ENCODE measurements around the gene SOCS2. TPM values are rescaled to one million over a fixed set of nuclear protein-coding genes. Genes with fewer than 3 reads are reported as not detected.

The SOCS2 gene
- total RNA-seq, 2 experiments from 2014 or later: not detected

GRCh38 chr12:93526786-93527428 lies 45.6 kb upstream of the SOCS2 start:
- Histone ChIP-seq H3K79me2 (ENCODE audit: insufficient read depth, low read depth, low read length) (no peaks in the 10 kb centered on the region), H3K27ac (ENCODE audit: low read depth, low read length, poor library complexity, severe bottlenecking) (no peak overlapping the region), H3K36me3 (ENCODE audit: insufficient read depth, low read length) (no peaks in the 10 kb centered on the region), H4K20me1 (ENCODE audit: insufficient read depth, low read length) (no peaks in the 10 kb centered on the region), H3K9me3 (ENCODE audit: low read length) (no peaks in the 10 kb centered on the region), H2AFZ (ENCODE audit: low read length) (no peak overlapping the region), H3K4me3 (ENCODE audit: low read depth, low read length, poor library complexity, severe bottlenecking) (no peak overlapping the region), H3K4me1 (ENCODE audit: insufficient read depth, low read length, poor library complexity, severe bottlenecking) (peaks cover 7% of the 10 kb centered on the region), H3K9me2 (ENCODE audit: insufficient read depth, low read length) (no peaks in the 10 kb centered on the region), H3K4me2 (ENCODE audit: low read length) (no peak overlapping the region)
- TF ChIP-seq CTCF (conservative IDR thresholded peaks at IDR 0.05; ENCODE audit: low read length): no peak
- TF ChIP-seq EZH2phosphoT487 (IDR thresholded peaks at IDR 0.05; ENCODE audit: borderline replicate concordance, low read depth, low read length): no peak
- DNase-seq (ENCODE audit: low spot score): no peak
- no TSS peak for BruUV-seq (replicated peaks)
- POLR2A ChIA-PET: interaction anchor here (0.6 to 1.2 kb wide), 3 partner anchors 10 to 72 kb away, joined by 3 to 7 read pairs (median 3); no protein-coding TSS in a partner anchor
- intact Hi-C loops (cut with micrococcal nuclease; ENCODE audit: unreplicated experiment): no loop called here
- CTCF ChIA-PET (ENCODE audit: unreplicated experiment): no interaction called here

DNA sequence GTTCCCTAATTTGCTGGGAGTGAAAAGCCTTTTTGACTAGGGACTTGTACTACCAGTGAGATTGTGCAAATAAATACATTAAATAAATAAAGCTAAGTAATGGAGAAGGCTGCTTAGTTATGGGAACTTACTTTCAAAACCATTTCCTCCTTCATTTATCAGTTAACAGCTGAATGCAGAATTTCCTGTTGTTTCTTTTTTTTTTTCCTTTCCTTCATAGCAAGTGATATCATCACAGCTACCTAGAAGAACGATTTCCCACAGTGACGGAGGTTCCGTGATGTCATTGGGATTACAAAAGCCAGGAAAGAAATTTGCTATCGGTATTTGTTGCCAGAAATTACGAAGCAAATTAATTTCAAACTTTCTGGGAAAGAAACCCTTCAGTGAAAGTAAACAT lies 42.1 kb upstream of the SOCS2 start:
- no peaks in the 10 kb centered on the region for H3K79me2 ChIP-seq (ENCODE audit: insufficient read depth, low read depth, low read length)
- intact Hi-C loops (cut with micrococcal nuclease; ENCODE audit: unreplicated experiment): no loop called here
- no peaks in the 10 kb centered on the region for H3K9me2 ChIP-seq (ENCODE audit: insufficient read depth, low read length)
- H3K4me2 ChIP-seq (ENCODE audit: low read length): peak overlapping the region; percentile 24
- H3K27ac ChIP-seq (ENCODE audit: low read depth, low read length, poor library complexity, severe bottlenecking): no peak overlapping the region
- CTCF ChIA-PET (ENCODE audit: unreplicated experiment): no interaction called here
- no peaks in the 10 kb centered on the region for H4K20me1 ChIP-seq (ENCODE audit: insufficient read depth, low read length)
- H3K4me1 ChIP-seq (ENCODE audit: insufficient read depth, low read length, poor library complexity, severe bottlenecking): peaks cover 7% of the 10 kb centered on the region
- no TSS peak for BruUV-seq (replicated peaks)
- H3K36me3 ChIP-seq (ENCODE audit: insufficient read depth, low read length): no peaks in the 10 kb centered on the region
- POLR2A ChIA-PET: interaction anchor here (0.6 kb wide), 2 partner anchors 29 to 592 kb away, joined by 3 read pairs; no protein-coding TSS in a partner anchor
- H3K4me3 ChIP-seq (ENCODE audit: low read depth, low read length, poor library complexity, severe bottlenecking): no peak overlapping the region
- peak overlapping the region; percentile 12; the same call in 1 of the 2 replicates for H2AFZ ChIP-seq (ENCODE audit: low read length)
- DNase-seq (ENCODE audit: low spot score): no peak
- TF ChIP-seq CTCF (conservative IDR thresholded peaks at IDR 0.05; ENCODE audit: low read length) (no peak), EZH2phosphoT487 (IDR thresholded peaks at IDR 0.05; ENCODE audit: borderline replicate concordance, low read depth, low read length) (no peak)
- no peaks in the 10 kb centered on the region for H3K9me3 ChIP-seq (ENCODE audit: low read length)

DNA sequence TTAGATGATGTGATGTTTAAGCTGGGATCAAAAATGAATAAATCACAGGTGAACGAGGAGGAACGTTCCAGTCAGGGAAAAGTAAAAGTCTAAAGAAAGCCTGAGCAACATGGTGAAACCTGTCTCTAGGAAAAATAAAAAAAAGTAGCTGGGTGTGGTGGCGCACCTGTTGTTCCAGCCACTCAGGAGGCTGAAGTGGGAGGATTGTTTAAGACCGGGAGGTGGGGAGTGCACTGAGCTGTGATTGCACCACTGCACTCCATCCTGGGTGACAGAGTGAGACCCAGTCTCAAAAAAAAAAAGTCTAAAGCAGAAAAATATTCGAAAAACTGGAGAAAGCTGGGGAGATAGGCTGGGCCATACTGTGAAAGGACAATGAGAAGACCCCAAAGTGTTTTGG lies 39.2 kb upstream of the SOCS2 start:
- TF ChIP-seq CTCF (conservative IDR thresholded peaks at IDR 0.05; ENCODE audit: low read length): no peak
- no peak for TF ChIP-seq EZH2phosphoT487 (IDR thresholded peaks at IDR 0.05; ENCODE audit: borderline replicate concordance, low read depth, low read length)
- no peak for DNase-seq (ENCODE audit: low spot score)
- H3K79me2 ChIP-seq (ENCODE audit: insufficient read depth, low read depth, low read length): no peaks in the 10 kb centered on the region
- no peaks in the 10 kb centered on the region for H3K36me3 ChIP-seq (ENCODE audit: insufficient read depth, low read length)
- no peaks in the 10 kb centered on the region for H4K20me1 ChIP-seq (ENCODE audit: insufficient read depth, low read length)
- CTCF ChIA-PET (ENCODE audit: unreplicated experiment): no interaction called here
- no peaks in the 10 kb centered on the region for H3K9me2 ChIP-seq (ENCODE audit: insufficient read depth, low read length)
- POLR2A ChIA-PET: interaction anchor here (0.7 to 1.0 kb wide), 3 partner anchors 12 to 573 kb away, joined by 3 to 5 read pairs (median 3); no protein-coding TSS in a partner anchor
- H3K4me2 ChIP-seq (ENCODE audit: low read length): no peak overlapping the region
- H3K9me3 ChIP-seq (ENCODE audit: low read length): no peaks in the 10 kb centered on the region
- H3K4me1 ChIP-seq (ENCODE audit: insufficient read depth, low read length, poor library complexity, severe bottlenecking): peaks cover 30% of the 10 kb centered on the region
- no TSS peak for BruUV-seq (replicated peaks)
- intact Hi-C loops (cut with micrococcal nuclease; ENCODE audit: unreplicated experiment): no loop called here
- no peak overlapping the region for H3K27ac ChIP-seq (ENCODE audit: low read depth, low read length, poor library complexity, severe bottlenecking)
- H2AFZ ChIP-seq (ENCODE audit: low read length): 0 out of 2 replicates have a peak overlapping the region, but pooled peaks have one; percentile 9
- no peak overlapping the region for H3K4me3 ChIP-seq (ENCODE audit: low read depth, low read length, poor library complexity, severe bottlenecking)
